ENCODE data around the gene STARD10.

STARD10 gene

DNA sequence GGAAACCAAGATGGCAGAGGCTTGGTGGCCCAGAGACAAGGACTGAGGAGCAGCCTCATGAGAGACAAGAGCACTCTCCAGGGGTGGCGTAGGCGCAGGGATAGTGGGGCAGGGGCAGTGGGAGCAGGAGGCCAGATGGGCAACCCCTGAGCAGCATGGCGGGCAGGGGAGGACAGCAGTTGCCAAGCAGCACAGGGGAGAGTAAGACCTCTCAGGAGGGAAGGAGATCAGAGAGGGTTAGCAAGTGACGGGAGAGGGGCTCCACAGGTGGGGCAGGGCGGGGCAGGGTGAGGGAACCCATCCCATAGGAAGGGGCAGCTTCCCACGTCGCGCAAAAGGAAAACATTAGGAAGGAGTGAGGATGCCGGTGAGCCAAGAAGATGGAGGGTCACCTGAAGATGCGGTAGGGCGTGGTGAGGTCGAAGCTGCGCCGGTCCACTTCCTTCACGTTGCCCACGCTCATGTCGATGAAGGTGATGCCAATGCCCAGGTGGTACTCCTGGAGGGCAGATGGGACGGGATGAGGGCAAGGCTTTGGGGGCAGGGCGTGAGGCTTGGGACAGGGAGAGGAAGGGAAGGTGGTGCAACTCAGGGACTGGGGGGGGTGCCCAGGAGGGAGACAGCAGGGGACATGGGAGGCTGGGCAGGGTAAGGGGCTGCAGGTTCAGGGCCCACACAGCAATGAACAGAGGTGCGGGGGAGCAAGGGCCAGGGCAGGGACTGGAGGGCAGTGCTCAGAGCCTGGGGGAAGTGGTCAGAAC, 84.2 kb downstream of the STARD10 start:
- in situ Hi-C loops (cut with HindIII; ENCODE audit: low sequenced_read_pairs), result no loop called here

DNA sequence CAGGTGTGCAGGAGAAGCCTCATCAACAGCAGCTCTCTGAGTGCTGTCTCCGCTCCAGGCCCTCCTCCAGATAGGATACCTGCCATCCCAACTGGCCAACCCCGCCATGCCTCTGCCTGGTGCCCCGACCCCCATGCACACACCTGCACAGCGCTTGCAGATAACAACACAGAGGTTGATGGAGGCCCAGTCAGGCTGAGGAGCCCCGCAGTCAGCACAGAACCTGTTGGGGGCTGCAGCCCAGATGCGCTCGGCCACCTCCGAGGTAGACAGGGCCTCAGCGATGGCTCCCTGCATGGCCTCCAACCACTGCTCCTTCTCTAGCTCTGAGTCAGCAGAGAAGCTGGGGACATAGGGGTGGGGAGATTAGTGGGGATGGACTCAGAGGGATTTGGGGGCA, 86.8 kb downstream of the STARD10 start:
- TF ChIP-seq, protein P1, sequence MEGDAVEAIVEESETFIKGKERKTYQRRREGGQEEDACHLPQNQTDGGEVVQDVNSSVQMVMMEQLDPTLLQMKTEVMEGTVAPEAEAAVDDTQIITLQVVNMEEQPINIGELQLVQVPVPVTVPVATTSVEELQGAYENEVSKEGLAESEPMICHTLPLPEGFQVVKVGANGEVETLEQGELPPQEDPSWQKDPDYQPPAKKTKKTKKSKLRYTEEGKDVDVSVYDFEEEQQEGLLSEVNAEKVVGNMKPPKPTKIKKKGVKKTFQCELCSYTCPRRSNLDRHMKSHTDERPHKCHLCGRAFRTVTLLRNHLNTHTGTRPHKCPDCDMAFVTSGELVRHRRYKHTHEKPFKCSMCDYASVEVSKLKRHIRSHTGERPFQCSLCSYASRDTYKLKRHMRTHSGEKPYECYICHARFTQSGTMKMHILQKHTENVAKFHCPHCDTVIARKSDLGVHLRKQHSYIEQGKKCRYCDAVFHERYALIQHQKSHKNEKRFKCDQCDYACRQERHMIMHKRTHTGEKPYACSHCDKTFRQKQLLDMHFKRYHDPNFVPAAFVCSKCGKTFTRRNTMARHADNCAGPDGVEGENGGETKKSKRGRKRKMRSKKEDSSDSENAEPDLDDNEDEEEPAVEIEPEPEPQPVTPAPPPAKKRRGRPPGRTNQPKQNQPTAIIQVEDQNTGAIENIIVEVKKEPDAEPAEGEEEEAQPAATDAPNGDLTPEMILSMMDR (IDR thresholded peaks at IDR 0.05; ENCODE audit: low read depth, low read length), result no peak
- in situ Hi-C loops (cut with HindIII; ENCODE audit: low sequenced_read_pairs), result no loop called here

More for the DNA sequence above, 84.2 kb downstream of the STARD10 start:
- no peak for DNase-seq (ENCODE audit: low read depth, low spot score)
- no peak overlapping the region for H3K4me3 ChIP-seq (ENCODE audit: low read depth, low read length)
- TF ChIP-seq, protein P1 (IDR thresholded peaks at IDR 0.05; ENCODE audit: low read depth, low read length), result no peak

DNA sequence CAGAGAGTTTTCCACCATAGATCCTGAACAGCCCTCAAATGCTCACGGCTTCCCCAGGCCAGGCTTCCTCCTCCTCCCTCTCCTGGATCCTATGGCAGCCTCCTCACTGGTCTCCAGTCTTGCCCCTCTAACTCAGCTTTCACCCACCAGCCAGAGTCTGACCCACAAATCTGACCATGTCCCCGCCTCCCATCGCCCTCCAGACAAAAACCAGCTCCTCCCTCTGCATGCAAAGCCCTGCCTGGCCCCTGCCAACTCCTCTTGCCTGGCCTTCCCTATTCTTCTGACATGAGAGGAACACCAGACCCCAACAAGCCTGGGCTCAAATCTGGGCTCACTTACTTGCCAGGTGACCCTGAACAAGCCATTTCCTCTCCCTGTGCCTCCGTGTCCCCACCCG, 87.3 kb downstream of the STARD10 start:
- in situ Hi-C loops (cut with HindIII; ENCODE audit: low sequenced_read_pairs), result no loop called here
- DNase-seq (ENCODE audit: low read depth, low spot score), result no peak

More for the DNA sequence above, 86.8 kb downstream of the STARD10 start:
- DNase-seq (ENCODE audit: low read depth, low spot score), result no peak
- H3K4me3 ChIP-seq (ENCODE audit: low read depth, low read length), result no peak overlapping the region

DNA sequence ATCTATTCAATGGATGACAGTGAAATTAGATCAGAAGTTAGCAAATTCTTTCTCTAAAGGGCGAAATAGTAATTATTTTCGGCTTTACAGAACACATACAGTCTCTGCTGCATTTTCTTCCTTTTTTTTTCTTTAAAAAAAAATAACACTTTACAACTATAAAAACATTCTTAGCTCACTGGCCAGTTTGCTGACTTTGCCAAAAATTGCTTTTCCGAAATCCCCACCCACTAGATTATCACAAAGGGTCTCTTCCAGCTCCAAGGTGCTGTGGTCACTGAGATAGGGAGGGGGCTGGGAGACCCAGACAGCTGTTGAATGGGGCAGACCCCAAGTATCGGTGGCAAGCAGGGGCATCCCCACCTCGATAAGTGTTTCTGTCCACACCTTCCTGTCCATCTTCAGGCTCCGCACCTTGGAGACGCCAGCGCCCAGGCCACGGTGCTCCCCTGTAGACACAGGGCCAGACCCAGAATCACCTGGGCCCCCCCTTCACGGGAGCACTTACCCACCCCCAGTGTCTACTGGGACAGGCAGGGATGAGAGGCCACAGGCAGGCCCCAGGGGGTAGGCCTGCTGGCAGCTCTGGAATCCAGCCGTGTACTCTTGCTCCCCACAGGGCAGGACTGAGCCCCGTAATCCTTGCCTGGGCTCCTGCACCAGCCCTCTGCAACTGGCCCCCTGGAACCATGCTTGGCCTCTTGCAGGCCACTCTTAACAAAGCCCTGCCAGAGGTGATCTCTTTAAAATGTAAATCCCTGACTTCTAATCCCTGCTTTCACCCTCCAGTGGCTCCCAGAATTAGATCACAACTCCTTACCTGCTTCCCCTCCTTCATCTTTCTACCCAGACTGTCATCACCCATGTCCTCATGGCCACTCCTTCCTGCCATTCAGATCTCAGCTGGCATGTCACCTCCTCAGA, 88.1 kb downstream of the STARD10 start:
- DNase-seq (ENCODE audit: low read depth, low spot score), result no peak
- H3K4me3 ChIP-seq (ENCODE audit: low read depth, low read length), result no peak overlapping the region
- TF ChIP-seq, protein P1 (IDR thresholded peaks at IDR 0.05; ENCODE audit: low read depth, low read length), result no peak
- in situ Hi-C loops (cut with HindIII; ENCODE audit: low sequenced_read_pairs), result no loop called here

More for the DNA sequence above, 87.3 kb downstream of the STARD10 start:
- H3K4me3 ChIP-seq (ENCODE audit: low read depth, low read length), result no peak overlapping the region
- TF ChIP-seq, protein P1 (IDR thresholded peaks at IDR 0.05; ENCODE audit: low read depth, low read length), result no peak

DNA sequence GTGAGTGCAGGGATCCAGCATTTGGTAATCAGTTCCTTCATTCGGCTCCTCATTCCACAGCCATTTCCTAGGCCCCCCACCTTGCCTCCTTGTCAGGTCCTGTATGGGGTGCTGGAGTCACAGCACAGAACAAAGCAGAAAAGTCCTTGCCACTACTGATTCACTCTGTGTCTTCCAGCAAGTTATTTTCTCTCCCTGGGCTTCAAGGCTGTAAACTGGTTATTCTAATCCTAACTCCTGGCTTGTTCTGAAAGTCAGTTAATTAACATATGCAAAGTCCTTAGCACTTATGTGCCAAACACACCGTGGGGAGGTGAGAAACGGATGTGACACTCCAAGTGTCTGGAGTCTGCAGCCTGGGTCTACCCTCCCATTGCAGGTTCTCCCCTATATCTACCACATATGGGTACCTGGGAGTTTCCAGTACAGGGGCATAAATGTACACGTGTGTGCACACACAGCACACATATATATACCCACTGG, 89.0 kb downstream of the STARD10 start:
- TF ChIP-seq, protein P1 (IDR thresholded peaks at IDR 0.05; ENCODE audit: low read depth, low read length), result no peak
- no peak for DNase-seq (ENCODE audit: low read depth, low spot score)

More for the DNA sequence above, 89.0 kb downstream of the STARD10 start:
- in situ Hi-C loops (cut with HindIII; ENCODE audit: low sequenced_read_pairs), result no loop called here
- no peak overlapping the region for H3K4me3 ChIP-seq (ENCODE audit: low read depth, low read length)

Measured in astrocyte of the spinal cord (primary cell).